Glomerular endothelial cell (primary cell): ENCODE measurements around the gene ATP1B3. TPM values are rescaled to one million over a fixed set of nuclear protein-coding genes. Genes with fewer than 3 reads are reported as not detected.
A peak's percentile ranks its signal among the peaks of the same experiment; 100 is the strongest.
"Not testable (repeated sequence)": the region's sequence is repeated elsewhere in the genome, so short reads cannot be mapped to it uniquely, and the experiment has no call there.

ENCODE experiments used
- DNase-seq: peaks from one replicate; pipeline ENCODE4 v3.0.0-alpha.2; 2011; ENCODE audit warnings: low read depth, low spot score; ENCODE audit errors: extremely low read depth
- total RNA-seq: library from RNA; depleted of rRNA; stranded (reverse); fragments of >200 nt; gene quantifications from 2 replicates; pipeline ENCODE4 v1.2.3, GENCODE V29; 2015

The ATP1B3 gene
- total RNA-seq, 1 donor from 2014 or later, result 232 TPM

- peak; percentile 66 for DNase-seq
These were observed 63.8 kb downstream of the ATP1B3 start for GRCh38 chr3:141940194-141940776.

- peak; percentile 39 for DNase-seq
These were observed 64.7 kb downstream of the ATP1B3 start for GRCh38 chr3:141941093-141941492.

GRCh38 chr3:141942006-141942405 lies 65.6 kb downstream of the ATP1B3 start:
- DNase-seq, result no peak

- no peak for DNase-seq
These were observed 69.5 kb downstream of the ATP1B3 start for GRCh38 chr3:141945726-141946485.

GRCh38 chr3:141949399-141949798 lies 73.0 kb downstream of the ATP1B3 start:
- no peak for DNase-seq

DNA sequence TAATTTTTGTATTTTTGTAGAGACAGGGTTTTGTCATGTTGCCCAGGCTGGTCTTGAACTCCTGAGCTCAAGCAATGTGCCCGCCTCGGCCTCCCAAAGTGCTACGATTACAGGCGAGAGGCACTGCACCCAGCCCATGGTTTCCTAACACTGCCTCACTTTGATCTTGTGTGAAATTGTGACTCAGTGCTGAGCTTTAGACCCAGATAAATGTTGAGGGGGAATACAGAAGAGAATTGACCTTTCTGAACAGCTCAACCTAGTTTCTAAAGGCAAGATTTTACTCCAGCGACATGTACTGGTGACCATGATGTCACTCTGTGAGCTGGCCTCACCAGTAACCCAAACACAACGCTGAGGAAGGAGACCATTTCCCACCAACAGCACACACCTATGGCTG lies 73.5 kb downstream of the ATP1B3 start:
- no peak for DNase-seq

GRCh38 chr3:141950572-141951493 lies 74.4 kb downstream of the ATP1B3 start:
- DNase-seq, result no peak

- DNase-seq, result no peak
These were observed 76.2 kb downstream of the ATP1B3 start for GRCh38 chr3:141952611-141953010.

- no peak for DNase-seq
These were observed 78.7 kb downstream of the ATP1B3 start for GRCh38 chr3:141955175-141955574.

- DNase-seq, result no peak
These were observed 83.4 kb downstream of the ATP1B3 start for GRCh38 chr3:141959589-141960554.

GRCh38 chr3:141960731-141961130 lies 84.3 kb downstream of the ATP1B3 start:
- DNase-seq, result no peak

- no peak for DNase-seq
These were observed 86.9 kb downstream of the ATP1B3 start for GRCh38 chr3:141963301-141963700.

DNA sequence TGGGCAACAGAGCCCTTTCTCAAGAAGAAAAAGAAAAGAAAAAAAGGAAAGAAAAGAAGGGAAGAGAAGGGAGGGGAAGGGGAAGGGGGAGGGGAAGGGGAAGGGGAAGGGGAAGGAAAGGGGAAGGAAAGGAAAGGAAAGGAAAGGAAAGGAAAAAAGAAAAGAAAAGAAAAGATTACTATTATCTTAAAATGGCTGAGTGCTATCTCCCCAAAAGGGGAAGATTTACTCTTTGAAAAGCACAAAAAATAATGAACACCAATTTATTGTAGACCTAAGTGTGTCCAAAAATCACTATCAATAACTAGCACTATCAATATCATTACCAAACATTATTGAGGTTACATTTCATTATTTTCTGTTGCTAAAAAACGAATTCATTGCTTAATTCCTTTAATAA lies 89.0 kb downstream of the ATP1B3 start:
- DNase-seq, result no peak

DNA sequence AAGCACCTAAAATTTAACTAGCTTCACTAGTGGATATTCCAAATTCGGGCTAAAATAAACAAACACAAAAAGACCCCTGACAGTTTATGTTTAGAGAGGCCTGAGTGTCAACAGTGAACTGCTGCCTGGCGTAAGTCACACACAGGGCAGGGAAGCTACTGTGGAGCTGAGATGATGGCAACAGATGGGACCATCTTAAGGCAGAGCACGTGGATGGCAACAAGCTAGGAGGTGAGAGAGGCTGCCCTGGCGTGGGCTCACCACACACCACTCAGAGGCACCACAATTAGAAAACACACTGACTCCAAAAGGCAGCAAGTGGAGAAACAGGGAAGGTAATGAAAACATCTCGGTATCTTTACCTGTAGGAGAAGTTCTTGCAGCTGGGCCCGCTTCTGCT lies 93.3 kb downstream of the ATP1B3 start:
- DNase-seq, result no peak

DNA sequence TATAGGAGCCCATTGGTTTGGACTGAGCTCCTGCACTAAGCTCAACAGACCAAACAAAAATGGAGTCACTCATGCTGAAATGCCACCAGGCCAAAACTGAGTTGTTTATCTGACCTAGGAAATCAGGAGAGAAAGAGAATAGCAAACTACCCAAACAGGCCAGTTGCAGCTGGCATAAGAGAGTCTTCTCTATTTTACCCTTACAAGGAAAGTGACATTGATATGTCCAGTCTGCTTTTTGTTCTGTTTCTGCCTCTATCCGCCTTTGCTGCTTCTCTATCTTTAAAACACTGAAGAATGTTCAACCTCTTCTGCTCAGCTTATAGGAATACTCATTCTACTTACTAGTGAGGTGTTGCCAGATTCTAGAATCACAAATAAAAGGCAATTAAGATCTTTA lies 95.1 kb downstream of the ATP1B3 start:
- DNase-seq, result no peak

- DNase-seq, result no peak
These were observed 96.0 kb downstream of the ATP1B3 start for GRCh38 chr3:141972399-141972798.

DNA sequence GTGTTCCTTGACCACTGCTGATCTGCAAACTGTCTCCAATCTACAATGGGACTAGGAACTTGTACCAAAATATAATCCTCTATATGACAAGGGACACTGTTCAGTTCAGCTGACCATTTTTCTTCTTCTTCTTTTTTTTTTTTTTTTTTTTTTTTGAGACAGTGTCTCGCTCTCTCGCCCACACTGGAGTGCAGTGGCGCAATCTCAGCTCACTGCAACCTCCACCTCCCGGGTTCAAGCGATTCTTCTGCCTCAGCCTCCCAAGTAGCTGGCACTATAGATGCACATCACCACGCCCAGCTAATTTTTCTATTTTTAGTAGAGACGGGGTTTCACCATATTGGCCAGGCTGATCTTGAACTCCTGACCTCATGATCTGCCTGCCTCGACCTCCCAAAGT lies 98.3 kb downstream of the ATP1B3 start:
- DNase-seq, result not testable (repeated sequence)
